Activated T-helper 2 cell treated with anti-CD3 and anti-CD28 coated beads, Interferon-gamma antibody, Interleukin-2, Interleukin-4, amounts not matched to agents 10 μg/mL and 5 μg/mL and 100 μg/mL, durations not matched to agents 14 hours and 24 hours and 36 hours (primary cell): Measurements from ENCODE around the gene CYTH3. TPM values are rescaled to one million over a fixed set of nuclear protein-coding genes. Genes with fewer than 3 reads are reported as not detected.

Experiments
- DNase-seq: peaks from one replicate; pipeline ENCODE4 v3.0.0; 2021; ENCODE audit warnings: low spot score
- H3K27ac Mint-ChIP-seq: one replicate; pipeline ENCODE4 v1.8.0; 2021; ENCODE audit warnings: mixed read lengths
- H3K27me3 Mint-ChIP-seq: one replicate; pipeline ENCODE4 v1.8.0; 2021; ENCODE audit warnings: low read depth, mixed read lengths
- H3K36me3 Mint-ChIP-seq: one replicate; pipeline ENCODE4 v1.8.0; 2021; ENCODE audit warnings: low read depth, mixed read lengths
- H3K4me1 Mint-ChIP-seq: one replicate; pipeline ENCODE4 v1.8.0; 2021; ENCODE audit warnings: low read depth, mixed read lengths
- H3K4me3 Mint-ChIP-seq: one replicate; pipeline ENCODE4 v1.8.0; 2021; ENCODE audit warnings: low read depth, mild to moderate bottlenecking, moderate library complexity, mixed read lengths
- H3K9me3 Mint-ChIP-seq: one replicate; pipeline ENCODE4 v1.8.0; 2021; ENCODE audit warnings: mixed read lengths
- intact Hi-C: fragments of 100-400 bp; cut with micrococcal nuclease; formaldehyde crosslinking; loops from one replicate; pipeline ENCODE4 v1.15.1; 2023
- total RNA-seq: library from RNA; stranded (reverse); gene quantifications from 2 replicates; pipeline ENCODE4 v1.2.3, GENCODE V29; 2022

The CYTH3 gene
- total RNA-seq, 1 donor from 2014 or later, result 1.2 TPM

DNA sequence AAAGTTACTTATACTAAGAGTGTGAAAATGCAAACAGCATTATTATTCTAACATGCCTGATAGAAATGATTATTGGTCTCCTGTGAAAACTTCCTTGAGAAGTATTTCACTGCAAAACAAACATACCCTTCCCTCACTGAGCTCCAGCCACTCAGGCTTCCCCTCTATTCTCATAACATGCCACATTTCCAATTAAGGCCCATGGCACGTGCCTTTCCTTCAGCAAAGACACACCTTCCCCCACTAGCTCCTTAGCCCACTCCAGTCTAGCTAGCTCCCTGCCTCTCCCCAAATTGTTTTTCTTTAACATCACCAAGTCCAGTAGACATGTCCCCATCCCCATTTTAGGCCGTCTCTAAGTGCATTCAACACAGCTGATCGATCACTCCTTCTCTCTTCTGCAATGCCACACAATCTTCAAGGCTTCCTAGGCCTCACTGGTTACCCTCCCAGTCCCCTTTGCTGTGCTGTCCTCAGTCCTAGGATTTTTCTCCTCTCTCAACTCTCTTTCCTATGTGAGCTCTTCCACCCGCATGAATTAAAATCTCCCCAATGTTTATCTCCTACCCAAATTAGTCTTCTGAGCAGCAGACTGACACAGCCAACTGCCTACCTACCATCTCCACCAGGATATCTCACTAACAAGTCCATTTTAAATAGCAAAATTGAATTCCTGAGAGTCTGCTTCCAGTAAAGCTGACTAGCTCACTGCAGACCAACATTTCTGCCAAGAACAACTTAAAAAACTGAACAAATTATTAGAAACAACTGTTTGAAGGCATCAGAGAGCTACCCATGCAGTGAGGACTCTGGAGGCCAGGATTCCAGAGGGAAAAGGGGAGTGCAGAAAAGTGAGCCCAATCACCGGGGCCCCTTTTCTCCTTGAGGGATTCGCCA lies 11.9 kb downstream of the CYTH3 start:
- H3K27ac Mint-ChIP-seq, result no peak overlapping the region
- DNase-seq, result no peak
- no peak overlapping the region for H3K4me3 Mint-ChIP-seq
- peaks cover 18% of the 10 kb centered on the region for H3K4me1 Mint-ChIP-seq
- no peaks in the 10 kb centered on the region for H3K36me3 Mint-ChIP-seq
- peaks cover 57% of the 10 kb centered on the region for H3K27me3 Mint-ChIP-seq
- intact Hi-C loops, result no loop called here
- no peaks in the 10 kb centered on the region for H3K9me3 Mint-ChIP-seq

- H3K4me3 Mint-ChIP-seq, result no peak overlapping the region
- H3K27me3 Mint-ChIP-seq, result peaks cover 61% of the 10 kb centered on the region
Measured at GRCh38 chr7:6259257-6259656, 13.2 kb downstream of the CYTH3 start.

GRCh38 chr7:6258440-6259182 lies 13.8 kb downstream of the CYTH3 start:
- H3K27ac Mint-ChIP-seq, result no peak overlapping the region
- no peaks in the 10 kb centered on the region for H3K9me3 Mint-ChIP-seq
- no peak overlapping the region for H3K4me3 Mint-ChIP-seq
- H3K27me3 Mint-ChIP-seq, result peaks cover 65% of the 10 kb centered on the region
- H3K36me3 Mint-ChIP-seq, result no peaks in the 10 kb centered on the region
- DNase-seq, result no peak
- intact Hi-C loops, result no loop called here
- peaks cover 21% of the 10 kb centered on the region for H3K4me1 Mint-ChIP-seq

More at GRCh38 chr7:6259257-6259656, 13.2 kb downstream of the CYTH3 start:
- H3K27ac Mint-ChIP-seq, result no peak overlapping the region
- no peak for DNase-seq
- intact Hi-C loops, result no loop called here
- peaks cover 21% of the 10 kb centered on the region for H3K4me1 Mint-ChIP-seq
- no peaks in the 10 kb centered on the region for H3K9me3 Mint-ChIP-seq
- H3K36me3 Mint-ChIP-seq, result no peaks in the 10 kb centered on the region

DNA sequence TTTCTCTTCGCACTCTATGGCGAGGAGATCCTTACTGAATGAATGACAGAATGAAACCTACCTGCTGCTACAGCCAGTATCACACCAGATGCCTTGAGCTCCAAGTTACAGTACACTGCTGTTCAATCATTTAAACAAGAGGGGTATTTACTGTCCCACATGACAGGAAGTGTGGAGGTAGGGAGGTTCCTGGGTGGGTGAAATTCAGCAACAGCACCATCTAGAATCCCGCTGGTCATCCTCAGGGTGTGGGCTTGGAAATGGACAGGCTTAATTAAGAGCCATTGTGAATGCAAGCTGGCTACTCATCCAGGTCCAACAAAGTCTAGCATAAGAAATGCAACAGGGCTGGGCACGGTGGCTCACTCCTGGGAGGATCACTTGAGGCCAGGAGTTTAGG lies 14.7 kb downstream of the CYTH3 start:
- Mint-ChIP-seq H3K27ac (no peak overlapping the region), H3K4me3 (no peak overlapping the region), H3K36me3 (no peaks in the 10 kb centered on the region), H3K9me3 (no peaks in the 10 kb centered on the region), H3K27me3 (peaks cover 64% of the 10 kb centered on the region), H3K4me1 (peaks cover 21% of the 10 kb centered on the region)
- intact Hi-C loops, result loop anchor here (1.0 kb wide), 2 partner anchors 14 to 36 kb away; no protein-coding TSS in a partner anchor
- DNase-seq, result no peak

DNA sequence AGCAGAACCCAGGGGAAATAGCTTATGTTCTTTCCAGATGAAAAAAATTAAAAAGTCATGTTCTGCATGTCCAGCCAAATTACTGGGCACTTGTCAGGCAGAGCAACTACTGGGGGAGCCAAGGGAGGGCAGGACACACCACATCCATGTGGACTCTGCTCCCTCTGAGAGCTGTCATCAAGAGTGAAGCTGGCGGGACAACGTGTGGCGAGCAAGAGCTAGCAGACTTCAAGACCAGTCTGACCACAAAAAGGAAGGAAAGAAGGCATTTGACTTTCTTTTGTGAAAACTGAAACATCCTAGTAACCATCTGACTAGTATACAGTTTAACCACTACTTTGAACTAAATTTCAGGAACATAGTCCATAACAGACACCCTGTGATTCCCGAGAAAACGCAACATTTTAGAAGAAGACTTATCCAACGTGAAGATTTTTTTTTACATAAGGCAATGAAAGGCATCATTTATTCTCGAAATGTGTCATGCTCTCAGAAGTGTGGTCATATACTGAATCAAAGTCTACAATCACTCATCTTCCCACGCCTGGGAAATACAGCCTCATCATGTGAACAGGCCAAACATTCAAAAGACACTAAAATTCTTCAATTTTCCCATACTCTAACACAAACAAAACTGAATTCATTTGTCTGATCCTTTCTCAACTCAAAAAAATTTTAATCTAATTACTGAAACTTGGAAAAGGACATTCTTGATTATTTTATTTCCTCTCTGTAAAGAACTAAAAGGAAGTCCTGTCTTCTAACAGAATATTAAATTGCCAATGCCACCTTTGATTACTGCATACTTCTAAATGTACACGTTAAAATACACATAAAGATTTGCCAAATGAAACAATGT lies 15.5 kb downstream of the CYTH3 start:
- DNase-seq, result no peak
- Mint-ChIP-seq H3K4me1 (peaks cover 21% of the 10 kb centered on the region), H3K27ac (no peak overlapping the region), H3K9me3 (no peaks in the 10 kb centered on the region), H3K4me3 (no peak overlapping the region), H3K36me3 (no peaks in the 10 kb centered on the region), H3K27me3 (peaks cover 64% of the 10 kb centered on the region)
- intact Hi-C loops, result loop anchor here (1.0 kb wide), 2 partner anchors 14 to 36 kb away; no protein-coding TSS in a partner anchor

- no peaks in the 10 kb centered on the region for H3K36me3 Mint-ChIP-seq
- H3K4me1 Mint-ChIP-seq, result peaks cover 21% of the 10 kb centered on the region
- no peaks in the 10 kb centered on the region for H3K9me3 Mint-ChIP-seq
- DNase-seq, result no peak
- no peak overlapping the region for H3K4me3 Mint-ChIP-seq
- intact Hi-C loops, result no loop called here
- peaks cover 69% of the 10 kb centered on the region for H3K27me3 Mint-ChIP-seq
- H3K27ac Mint-ChIP-seq, result no peak overlapping the region
Measured at GRCh38 chr7:6256109-6256483, 16.3 kb downstream of the CYTH3 start.

- H3K4me1 Mint-ChIP-seq, result peaks cover 25% of the 10 kb centered on the region
- no peak overlapping the region for H3K27ac Mint-ChIP-seq
- intact Hi-C loops, result no loop called here
- no peaks in the 10 kb centered on the region for H3K9me3 Mint-ChIP-seq
- H3K27me3 Mint-ChIP-seq, result peaks cover 71% of the 10 kb centered on the region
- no peak for DNase-seq
- H3K4me3 Mint-ChIP-seq, result no peak overlapping the region
- no peaks in the 10 kb centered on the region for H3K36me3 Mint-ChIP-seq
Measured at GRCh38 chr7:6254866-6255265, 17.6 kb downstream of the CYTH3 start.

- no peak overlapping the region for H3K27ac Mint-ChIP-seq
- H3K27me3 Mint-ChIP-seq, result peaks cover 75% of the 10 kb centered on the region
- no peak overlapping the region for H3K4me3 Mint-ChIP-seq
- H3K36me3 Mint-ChIP-seq, result no peaks in the 10 kb centered on the region
- H3K4me1 Mint-ChIP-seq, result peaks cover 21% of the 10 kb centered on the region
- intact Hi-C loops, result no loop called here
- no peak for DNase-seq
- H3K9me3 Mint-ChIP-seq, result no peaks in the 10 kb centered on the region
Measured at GRCh38 chr7:6252748-6253147, 19.7 kb downstream of the CYTH3 start.

DNA sequence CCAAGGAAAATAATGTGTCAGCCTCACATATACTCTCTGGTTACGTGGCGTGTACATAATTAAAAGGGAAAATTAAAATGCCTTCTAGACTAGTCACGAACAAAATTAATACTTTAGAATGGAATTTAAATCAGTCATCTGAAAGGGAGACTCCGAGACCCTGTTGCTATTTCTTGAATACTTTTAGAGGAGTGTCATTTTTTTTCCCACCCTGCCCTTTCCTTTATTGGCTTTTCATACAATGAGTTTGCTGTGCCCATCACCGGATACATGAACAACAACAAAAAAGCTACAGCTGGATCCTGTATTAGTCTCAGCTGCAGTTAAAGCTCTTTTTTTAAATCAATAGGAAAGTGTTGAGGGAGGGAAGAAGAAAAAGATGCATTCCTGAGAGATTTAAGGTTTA lies 20.1 kb downstream of the CYTH3 start:
- Mint-ChIP-seq H3K27ac (no peak overlapping the region), H3K9me3 (no peaks in the 10 kb centered on the region), H3K4me3 (no peak overlapping the region), H3K4me1 (peaks cover 21% of the 10 kb centered on the region), H3K36me3 (no peaks in the 10 kb centered on the region), H3K27me3 (peaks cover 75% of the 10 kb centered on the region)
- no peak for DNase-seq
- intact Hi-C loops, result no loop called here

DNA sequence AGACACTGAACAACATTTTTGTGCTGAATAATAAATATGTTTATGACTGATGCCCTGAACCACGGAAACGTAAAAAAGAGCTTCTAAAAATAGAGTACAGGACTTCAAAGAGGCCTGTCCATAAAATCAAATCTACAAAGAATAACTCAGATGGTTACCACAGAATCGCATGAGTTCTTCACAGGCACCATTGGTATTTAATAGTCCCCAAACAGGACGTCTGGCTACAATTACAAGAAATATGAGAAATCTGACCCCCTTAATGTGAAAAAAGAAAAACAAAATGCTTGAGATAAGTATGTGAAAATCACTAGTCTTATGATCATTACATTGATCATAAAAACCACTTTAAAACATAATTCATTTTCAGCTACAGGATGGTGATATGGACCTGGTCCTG lies 20.8 kb downstream of the CYTH3 start:
- no peak for DNase-seq
- peaks cover 14% of the 10 kb centered on the region for H3K4me1 Mint-ChIP-seq
- H3K27ac Mint-ChIP-seq, result no peak overlapping the region
- no peak overlapping the region for H3K4me3 Mint-ChIP-seq
- H3K27me3 Mint-ChIP-seq, result peaks cover 77% of the 10 kb centered on the region
- intact Hi-C loops, result no loop called here
- no peaks in the 10 kb centered on the region for H3K9me3 Mint-ChIP-seq
- H3K36me3 Mint-ChIP-seq, result no peaks in the 10 kb centered on the region

GRCh38 chr7:6250364-6250833 lies 22.0 kb downstream of the CYTH3 start:
- Mint-ChIP-seq H3K36me3 (no peaks in the 10 kb centered on the region), H3K27me3 (peaks cover 73% of the 10 kb centered on the region), H3K4me1 (peaks cover 6% of the 10 kb centered on the region), H3K27ac (no peak overlapping the region), H3K4me3 (no peak overlapping the region), H3K9me3 (no peaks in the 10 kb centered on the region)
- intact Hi-C loops, result no loop called here
- DNase-seq, result no peak

DNA sequence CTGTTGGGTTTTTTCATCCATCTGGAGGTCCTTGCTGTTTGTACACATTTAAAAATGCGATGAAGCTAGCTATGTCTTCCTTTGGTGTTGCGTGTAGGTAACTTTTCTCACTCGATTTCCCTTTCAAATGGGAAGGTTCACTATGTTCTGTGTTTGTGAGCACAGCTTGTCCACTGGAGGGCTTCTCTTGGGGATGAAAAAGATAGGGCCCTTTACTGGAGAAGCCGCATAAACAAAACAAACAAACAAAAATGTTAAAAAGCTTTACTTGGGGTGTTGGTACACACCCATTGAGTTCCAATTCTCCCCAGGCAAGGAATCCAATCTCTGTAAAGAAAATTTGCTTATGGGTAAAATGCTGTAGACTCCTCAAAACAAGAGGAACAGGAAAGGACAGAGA lies 23.4 kb downstream of the CYTH3 start:
- peaks cover 4% of the 10 kb centered on the region for H3K4me1 Mint-ChIP-seq
- H3K36me3 Mint-ChIP-seq, result no peaks in the 10 kb centered on the region
- H3K4me3 Mint-ChIP-seq, result no peak overlapping the region
- intact Hi-C loops, result no loop called here
- no peak for DNase-seq
- H3K27me3 Mint-ChIP-seq, result peaks cover 61% of the 10 kb centered on the region
- H3K27ac Mint-ChIP-seq, result no peak overlapping the region
- H3K9me3 Mint-ChIP-seq, result no peaks in the 10 kb centered on the region
